HEK293 (cell line): Measurements from ENCODE around the gene SSC4D.

Experiments used
- CTCF ChIP-seq: fragments of 450-650 bp; formaldehyde crosslinking; IDR thresholded peaks from 2 replicates; pipeline ENCODE4 v1.5.1; 2016; ENCODE audit warnings: missing biosample characterization, missing genetic modification characterization
- ZBTB20 ChIP-seq: fragments of 450-650 bp; formaldehyde crosslinking; IDR thresholded peaks from 2 replicates; pipeline ENCODE4 v1.5.1; 2016; ENCODE audit warnings: missing biosample characterization, missing genetic modification characterization
- ZNF146 ChIP-seq: fragments of 450-650 bp; formaldehyde crosslinking; IDR thresholded peaks from 2 replicates; pipeline ENCODE4 v1.5.1; 2016; ENCODE audit warnings: missing biosample characterization, missing genetic modification characterization
- ZNF561 ChIP-seq: fragments of 450-650 bp; IDR thresholded peaks from 2 replicates; pipeline ENCODE4 v1.5.1; 2018; ENCODE audit warnings: missing biosample characterization, missing genetic modification characterization, borderline replicate concordance
- ZNF768 ChIP-seq: fragments of 450-650 bp; formaldehyde crosslinking; IDR thresholded peaks from 2 replicates; pipeline ENCODE4 v1.5.1; 2018; ENCODE audit warnings: missing biosample characterization, mild to moderate bottlenecking, missing genetic modification characterization
- ZSCAN30 ChIP-seq: fragments of 450-650 bp; IDR thresholded peaks from 2 replicates; pipeline ENCODE4 v1.5.1; 2018; ENCODE audit warnings: missing biosample characterization, mild to moderate bottlenecking, missing genetic modification characterization, moderate library complexity
- TF ChIP-seq, protein P1 (sequence below): fragments of 450-650 bp; formaldehyde crosslinking; IDR thresholded peaks from 2 replicates; pipeline ENCODE4 v1.5.1; 2016; ENCODE audit warnings: missing biosample characterization, missing genetic modification characterization
- TF ChIP-seq, protein P2 (sequence below): fragments of 450-650 bp; formaldehyde crosslinking; IDR thresholded peaks from 2 replicates; pipeline ENCODE4 v1.5.1; 2016; ENCODE audit warnings: missing biosample characterization, missing genetic modification characterization

GRCh38 chr7:76424413-76425111, 15.1 kb upstream of the SSC4D start, which contains the start of gene ZP3:
- TF ChIP-seq, protein P1, sequence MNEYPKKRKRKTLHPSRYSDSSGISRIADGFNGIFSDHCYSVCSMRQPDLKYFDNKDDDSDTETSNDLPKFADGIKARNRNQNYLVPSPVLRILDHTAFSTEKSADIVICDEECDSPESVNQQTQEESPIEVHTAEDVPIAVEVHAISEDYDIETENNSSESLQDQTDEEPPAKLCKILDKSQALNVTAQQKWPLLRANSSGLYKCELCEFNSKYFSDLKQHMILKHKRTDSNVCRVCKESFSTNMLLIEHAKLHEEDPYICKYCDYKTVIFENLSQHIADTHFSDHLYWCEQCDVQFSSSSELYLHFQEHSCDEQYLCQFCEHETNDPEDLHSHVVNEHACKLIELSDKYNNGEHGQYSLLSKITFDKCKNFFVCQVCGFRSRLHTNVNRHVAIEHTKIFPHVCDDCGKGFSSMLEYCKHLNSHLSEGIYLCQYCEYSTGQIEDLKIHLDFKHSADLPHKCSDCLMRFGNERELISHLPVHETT (tag by site-specific recombination) = no peak
- TF ChIP-seq ZSCAN30 (tag by site-specific recombination) = no peak
- TF ChIP-seq ZNF768 = no peak
- no peak for TF ChIP-seq CTCF (tag by site-specific recombination)
- no peak for TF ChIP-seq ZNF561 (tag by site-specific recombination)
- TF ChIP-seq, protein P2, sequence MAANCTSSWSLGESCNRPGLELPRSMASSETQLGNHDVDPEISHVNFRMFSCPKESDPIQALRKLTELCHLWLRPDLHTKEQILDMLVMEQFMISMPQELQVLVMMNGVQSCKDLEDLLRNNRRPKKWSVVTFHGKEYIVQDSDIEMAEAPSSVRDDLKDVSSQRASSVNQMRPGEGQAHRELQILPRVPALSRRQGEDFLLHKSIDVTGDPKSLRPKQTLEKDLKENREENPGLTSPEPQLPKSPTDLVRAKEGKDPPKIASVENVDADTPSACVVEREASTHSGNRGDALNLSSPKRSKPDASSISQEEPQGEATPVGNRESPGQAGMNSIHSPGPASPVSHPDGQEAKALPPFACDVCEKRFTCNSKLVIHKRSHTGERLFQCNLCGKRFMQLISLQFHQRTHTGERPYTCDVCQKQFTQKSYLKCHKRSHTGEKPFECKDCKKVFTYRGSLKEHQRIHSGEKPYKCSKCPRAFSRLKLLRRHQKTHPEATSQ (tag by site-specific recombination) = no peak
- no peak for TF ChIP-seq ZBTB20 (tag by site-specific recombination)
- TF ChIP-seq ZNF146 = no peak
